HepG2 (cell line): ENCODE data around the gene RPSA. TPM values are rescaled to one million over a fixed set of nuclear protein-coding genes. Genes with fewer than 3 reads are reported as not detected.
A peak's percentile ranks its signal among the peaks of the same experiment; 100 is the strongest.

Source experiments
- ARHGAP35 ChIP-seq: sonication (generic); formaldehyde crosslinking; IDR thresholded peaks from 2 replicates; pipeline ENCODE4 v1.9.0; 2022; ENCODE audit warnings: mild to moderate bottlenecking, inconsistent platforms, moderate library complexity, missing genetic modification reagents, borderline replicate concordance
- ATRX ChIP-seq: sonication (generic); formaldehyde crosslinking; IDR thresholded peaks from 2 replicates; pipeline ENCODE4 v1.4.0; 2020; ENCODE audit warnings: missing genetic modification reagents, borderline replicate concordance
- CENPX ChIP-seq: sonication (generic); formaldehyde crosslinking; IDR thresholded peaks from 2 replicates; pipeline ENCODE4 v1.9.0; 2021; ENCODE audit warnings: mild to moderate bottlenecking, missing genetic modification reagents, moderate library complexity
- DR1 ChIP-seq: sonication (generic); formaldehyde crosslinking; IDR thresholded peaks from 2 replicates; pipeline ENCODE4 v1.8.0; 2021; ENCODE audit warnings: mild to moderate bottlenecking, missing genetic modification reagents, inconsistent platforms
- ETV5 ChIP-seq: IDR thresholded peaks from 2 replicates; pipeline ENCODE4 v1.6.1; 2018; ENCODE audit warnings: missing biosample characterization, missing genetic modification reagents, inconsistent platforms, borderline replicate concordance
- FOSL1 ChIP-seq: sonication (generic); formaldehyde crosslinking; IDR thresholded peaks from 2 replicates; pipeline ENCODE4 v1.9.0; 2021; ENCODE audit warnings: missing genetic modification reagents, borderline replicate concordance
- JARID2 ChIP-seq: sonication (generic); formaldehyde crosslinking; IDR thresholded peaks from 2 replicates; pipeline ENCODE4 v1.8.1; 2023; ENCODE audit warnings: missing genetic modification reagents, inconsistent platforms; ENCODE audit not compliant: insufficient replicate concordance
- JUNB ChIP-seq: sonication (generic); formaldehyde crosslinking; IDR thresholded peaks from 2 replicates; pipeline ENCODE4 v1.8.0; 2022; ENCODE audit warnings: missing genetic modification reagents, mild to moderate bottlenecking, borderline replicate concordance
- NR2F6 ChIP-seq, 2 experiments: IDR thresholded peaks; 2 replicates each; pipeline ENCODE4 v1.6.1; 2016; ENCODE audit warnings: antibody characterized with exemption in 1 of 2, mild to moderate bottlenecking in 1 of 2
- PAF1 ChIP-seq: IDR thresholded peaks from 2 replicates; pipeline ENCODE4 v1.6.1; 2016; ENCODE audit warnings: missing genetic modification reagents, missing compliant biosample characterization
- PHF8 ChIP-seq: sonication (generic); formaldehyde crosslinking; IDR thresholded peaks from 2 replicates; pipeline ENCODE4 v1.5.0; 2020; ENCODE audit warnings: missing genetic modification reagents
- ZBTB1 ChIP-seq: sonication (generic); formaldehyde crosslinking; IDR thresholded peaks from 2 replicates; pipeline ENCODE4 v1.4.0; 2020; ENCODE audit warnings: missing genetic modification reagents, borderline replicate concordance
- ZFP82 ChIP-seq: sonication (generic); formaldehyde crosslinking; IDR thresholded peaks from 2 replicates; pipeline ENCODE4 v1.5.1; 2020; ENCODE audit warnings: mild to moderate bottlenecking, missing genetic modification reagents, borderline replicate concordance
- ZNF274 ChIP-seq: sonication (generic); formaldehyde crosslinking; IDR thresholded peaks from 2 replicates; pipeline ENCODE4 v1.5.1; 2020; ENCODE audit warnings: mild to moderate bottlenecking, missing genetic modification reagents
- ZNF496 ChIP-seq: sonication (generic); formaldehyde crosslinking; IDR thresholded peaks from 2 replicates; pipeline ENCODE4 v1.8.1; 2023; ENCODE audit warnings: mild to moderate bottlenecking, moderate library complexity, missing genetic modification reagents; ENCODE audit not compliant: insufficient replicate concordance
- ZNF674 ChIP-seq: sonication (generic); formaldehyde crosslinking; IDR thresholded peaks from 2 replicates; pipeline ENCODE4 v1.5.0; 2020; ENCODE audit warnings: low read depth, mild to moderate bottlenecking, missing genetic modification reagents
- ZNF839 ChIP-seq: sonication (generic); formaldehyde crosslinking; IDR thresholded peaks from 2 replicates; pipeline ENCODE4 v1.4.0; 2020; ENCODE audit warnings: missing genetic modification reagents, mild to moderate bottlenecking, borderline replicate concordance
- ZZZ3 ChIP-seq: sonication (generic); formaldehyde crosslinking; IDR thresholded peaks from 2 replicates; pipeline ENCODE4 v1.4.0; 2020; ENCODE audit warnings: missing genetic modification reagents, mild to moderate bottlenecking, borderline replicate concordance
- polyA plus RNA-seq, 8 experiments: library from polyadenylated mRNA; depleted of rRNA in 3 of 8; stranded (reverse) in 7 of 8; unstranded in 1 of 8; fragments of >200 nt; fragmentation: Illumina TruSeq in 4 of 8; extraction: Trizol in 4 of 8; gene quantifications; 2 replicates each; pipeline versions ENCODE4 v1.2.1 to v1.2.3, GENCODE V29; 2011 to 2016; ENCODE audit warnings: low read depth in 4 of 8, missing spikeins in 1 of 8, mixed read lengths in 1 of 8; ENCODE audit not compliant: insufficient read depth in 1 of 8
- total RNA-seq, 5 experiments: library from RNA; depleted of rRNA; stranded (reverse); fragments of >200 nt; fragmentation: Illumina TruSeq; extraction: Trizol; gene quantifications; 2 replicates each; pipeline ENCODE4 v1.2.3, GENCODE V29; 2016; ENCODE audit warnings: low read depth in 1 of 5
- TF ChIP-seq, protein P1 (sequence below): sonication (generic); formaldehyde crosslinking; IDR thresholded peaks from 2 replicates; pipeline ENCODE4 v1.5.0; 2020; ENCODE audit warnings: mild to moderate bottlenecking, missing genetic modification reagents
- TF ChIP-seq, protein P2 (sequence below): IDR thresholded peaks from 2 replicates; pipeline ENCODE4 v1.6.1; 2018; ENCODE audit warnings: missing genetic modification reagents, mild to moderate bottlenecking, missing compliant biosample characterization
- TF ChIP-seq, protein P3 (sequence below): sonication (generic); formaldehyde crosslinking; IDR thresholded peaks from 2 replicates; pipeline ENCODE4 v1.8.0; 2022; ENCODE audit warnings: missing genetic modification reagents, mild to moderate bottlenecking, moderate library complexity, borderline replicate concordance
- TF ChIP-seq, protein P4 (sequence below): IDR thresholded peaks from 2 replicates; pipeline ENCODE4 v1.6.1; 2018; ENCODE audit warnings: missing genetic modification reagents

The RPSA gene
- total and polyA plus RNA-seq, 2 of the 13 experiments (the other 11 are each of a cell fraction or from before 2014, with no cell fraction given), result 1,683 to 3,226 TPM

DNA sequence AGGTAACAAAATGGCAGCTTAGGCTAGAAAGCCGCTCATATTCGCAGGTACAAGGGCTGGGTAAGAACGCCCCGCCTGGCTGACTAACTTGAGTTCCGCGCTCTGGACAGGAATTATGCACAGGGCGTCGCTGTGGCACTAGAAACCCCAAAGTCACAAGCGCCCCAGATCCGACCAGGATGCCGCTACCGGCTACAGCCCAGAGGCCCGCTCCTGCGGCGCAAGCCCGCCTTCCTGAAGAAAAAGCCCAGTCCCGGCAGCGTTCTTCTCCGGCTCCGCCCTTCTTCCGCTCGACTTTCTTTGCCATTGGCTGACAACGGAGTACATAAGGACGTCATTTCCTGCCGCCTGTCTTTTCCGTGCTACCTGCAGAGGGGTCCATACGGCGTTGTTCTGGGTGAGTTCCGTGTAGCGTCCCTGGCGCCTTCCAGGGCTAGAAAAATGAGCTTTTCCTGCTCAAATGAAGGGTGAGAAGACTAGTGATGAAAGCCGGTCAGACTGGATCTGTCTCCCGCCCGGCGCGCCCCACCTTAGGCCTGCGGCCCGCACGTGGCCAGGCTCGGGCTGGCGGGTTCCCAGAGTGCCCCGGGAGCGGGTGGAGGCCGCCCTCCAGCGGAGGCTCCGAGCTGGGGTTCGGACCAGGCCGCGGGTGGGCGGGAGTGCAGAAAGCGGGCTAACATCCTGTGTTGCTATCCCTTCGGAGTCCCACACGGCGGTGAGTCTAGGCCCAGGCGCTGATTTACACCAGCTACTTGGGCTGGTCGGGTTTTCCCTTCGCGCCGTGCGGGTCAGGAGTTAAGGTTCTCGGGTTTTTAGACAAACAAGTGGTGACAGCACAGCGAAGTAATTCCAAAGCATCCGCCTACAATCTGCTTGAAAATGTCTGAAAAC, at the start of gene RPSA (continued):
- TF ChIP-seq FOSL1 (CRISPR knock-in tag), result no peak
- TF ChIP-seq, protein P1, sequence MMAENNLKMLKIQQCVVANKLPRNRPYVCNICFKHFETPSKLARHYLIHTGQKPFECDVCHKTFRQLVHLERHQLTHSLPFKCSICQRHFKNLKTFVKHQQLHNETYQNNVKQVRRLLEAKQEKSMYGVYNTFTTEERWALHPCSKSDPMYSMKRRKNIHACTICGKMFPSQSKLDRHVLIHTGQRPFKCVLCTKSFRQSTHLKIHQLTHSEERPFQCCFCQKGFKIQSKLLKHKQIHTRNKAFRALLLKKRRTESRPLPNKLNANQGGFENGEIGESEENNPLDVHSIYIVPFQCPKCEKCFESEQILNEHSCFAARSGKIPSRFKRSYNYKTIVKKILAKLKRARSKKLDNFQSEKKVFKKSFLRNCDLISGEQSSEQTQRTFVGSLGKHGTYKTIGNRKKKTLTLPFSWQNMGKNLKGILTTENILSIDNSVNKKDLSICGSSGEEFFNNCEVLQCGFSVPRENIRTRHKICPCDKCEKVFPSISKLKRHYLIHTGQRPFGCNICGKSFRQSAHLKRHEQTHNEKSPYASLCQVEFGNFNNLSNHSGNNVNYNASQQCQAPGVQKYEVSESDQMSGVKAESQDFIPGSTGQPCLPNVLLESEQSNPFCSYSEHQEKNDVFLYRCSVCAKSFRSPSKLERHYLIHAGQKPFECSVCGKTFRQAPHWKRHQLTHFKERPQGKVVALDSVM (CRISPR knock-in tag), result peak; percentile 99
- no peak for TF ChIP-seq JARID2 (CRISPR knock-in tag)
- TF ChIP-seq CENPX (CRISPR knock-in tag), result no peak
- peak; percentile 93 for TF ChIP-seq ZNF274
- TF ChIP-seq, protein P2, sequence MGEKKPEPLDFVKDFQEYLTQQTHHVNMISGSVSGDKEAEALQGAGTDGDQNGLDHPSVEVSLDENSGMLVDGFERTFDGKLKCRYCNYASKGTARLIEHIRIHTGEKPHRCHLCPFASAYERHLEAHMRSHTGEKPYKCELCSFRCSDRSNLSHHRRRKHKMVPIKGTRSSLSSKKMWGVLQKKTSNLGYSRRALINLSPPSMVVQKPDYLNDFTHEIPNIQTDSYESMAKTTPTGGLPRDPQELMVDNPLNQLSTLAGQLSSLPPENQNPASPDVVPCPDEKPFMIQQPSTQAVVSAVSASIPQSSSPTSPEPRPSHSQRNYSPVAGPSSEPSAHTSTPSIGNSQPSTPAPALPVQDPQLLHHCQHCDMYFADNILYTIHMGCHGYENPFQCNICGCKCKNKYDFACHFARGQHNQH (CRISPR knock-in tag), result peak; percentile 83
- TF ChIP-seq ZNF839 (CRISPR knock-in tag), result peak; percentile 74; the same call in 1 of the 2 replicates
- TF ChIP-seq DR1, result peak; percentile 97
- no peak for TF ChIP-seq PAF1 (CRISPR knock-in tag)
- peak; percentile 99 for TF ChIP-seq PHF8 (CRISPR knock-in tag)
- TF ChIP-seq ZZZ3 (CRISPR knock-in tag), result peak; percentile 97
- no peak for TF ChIP-seq ZNF496 (CRISPR knock-in tag)
- no peak for TF ChIP-seq NR2F6 (IDR thresholded peaks at IDR 0.05)
- no peak for TF ChIP-seq NR2F6 (CRISPR knock-in tag; IDR thresholded peaks at IDR 0.05)
- 0 out of 2 replicates have a peak, but pooled peaks have one; percentile 32 for TF ChIP-seq ZNF674 (CRISPR knock-in tag)
- TF ChIP-seq ZBTB1, result no peak
- TF ChIP-seq ATRX (CRISPR knock-in tag), result no peak
- TF ChIP-seq, protein P3, sequence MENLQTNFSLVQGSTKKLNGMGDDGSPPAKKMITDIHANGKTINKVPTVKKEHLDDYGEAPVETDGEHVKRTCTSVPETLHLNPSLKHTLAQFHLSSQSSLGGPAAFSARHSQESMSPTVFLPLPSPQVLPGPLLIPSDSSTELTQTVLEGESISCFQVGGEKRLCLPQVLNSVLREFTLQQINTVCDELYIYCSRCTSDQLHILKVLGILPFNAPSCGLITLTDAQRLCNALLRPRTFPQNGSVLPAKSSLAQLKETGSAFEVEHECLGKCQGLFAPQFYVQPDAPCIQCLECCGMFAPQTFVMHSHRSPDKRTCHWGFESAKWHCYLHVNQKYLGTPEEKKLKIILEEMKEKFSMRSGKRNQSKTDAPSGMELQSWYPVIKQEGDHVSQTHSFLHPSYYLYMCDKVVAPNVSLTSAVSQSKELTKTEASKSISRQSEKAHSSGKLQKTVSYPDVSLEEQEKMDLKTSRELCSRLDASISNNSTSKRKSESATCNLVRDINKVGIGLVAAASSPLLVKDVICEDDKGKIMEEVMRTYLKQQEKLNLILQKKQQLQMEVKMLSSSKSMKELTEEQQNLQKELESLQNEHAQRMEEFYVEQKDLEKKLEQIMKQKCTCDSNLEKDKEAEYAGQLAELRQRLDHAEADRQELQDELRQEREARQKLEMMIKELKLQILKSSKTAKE (CRISPR knock-in tag), result no peak
- peak; percentile 64; the same call in 1 of the 2 replicates for TF ChIP-seq ARHGAP35 (CRISPR knock-in tag)
- peak; percentile 42; the same call in 1 of the 2 replicates for TF ChIP-seq JUNB (CRISPR knock-in tag)
- TF ChIP-seq, protein P4, sequence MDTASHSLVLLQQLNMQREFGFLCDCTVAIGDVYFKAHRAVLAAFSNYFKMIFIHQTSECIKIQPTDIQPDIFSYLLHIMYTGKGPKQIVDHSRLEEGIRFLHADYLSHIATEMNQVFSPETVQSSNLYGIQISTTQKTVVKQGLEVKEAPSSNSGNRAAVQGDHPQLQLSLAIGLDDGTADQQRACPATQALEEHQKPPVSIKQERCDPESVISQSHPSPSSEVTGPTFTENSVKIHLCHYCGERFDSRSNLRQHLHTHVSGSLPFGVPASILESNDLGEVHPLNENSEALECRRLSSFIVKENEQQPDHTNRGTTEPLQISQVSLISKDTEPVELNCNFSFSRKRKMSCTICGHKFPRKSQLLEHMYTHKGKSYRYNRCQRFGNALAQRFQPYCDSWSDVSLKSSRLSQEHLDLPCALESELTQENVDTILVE, result peak; percentile 72; the same call in 1 of the 2 replicates
- peak; percentile 58 for TF ChIP-seq ETV5 (CRISPR knock-in tag)
- TF ChIP-seq ZFP82 (CRISPR knock-in tag), result peak; percentile 94; the same call in 1 of the 2 replicates
